ENCODE results near the gene STXBP6.

- TF ChIP-seq CTCF (conservative IDR thresholded peaks at IDR 0.05; ENCODE audit: low read depth, low read length) (no peak), EZH2 (IDR thresholded peaks at IDR 0.05; ENCODE audit: borderline replicate concordance, low read depth, low read length, poor library complexity, severe bottlenecking) (no peak)
Observed at GRCh38 chr14:25011095-25011494, 38.9 kb downstream of the STXBP6 start.
